NCI-H69 (cell line): ENCODE data around the gene MMS19.
"Not testable (repeated sequence)": the region's sequence is repeated elsewhere in the genome, so short reads cannot be mapped to it uniquely, and the experiment has no call there.

Source experiments
- DNase-seq: peaks from one replicate; lab custom pipeline; 2025; lab: John Stamatoyannopoulos, UW

MMS19 gene

DNA sequence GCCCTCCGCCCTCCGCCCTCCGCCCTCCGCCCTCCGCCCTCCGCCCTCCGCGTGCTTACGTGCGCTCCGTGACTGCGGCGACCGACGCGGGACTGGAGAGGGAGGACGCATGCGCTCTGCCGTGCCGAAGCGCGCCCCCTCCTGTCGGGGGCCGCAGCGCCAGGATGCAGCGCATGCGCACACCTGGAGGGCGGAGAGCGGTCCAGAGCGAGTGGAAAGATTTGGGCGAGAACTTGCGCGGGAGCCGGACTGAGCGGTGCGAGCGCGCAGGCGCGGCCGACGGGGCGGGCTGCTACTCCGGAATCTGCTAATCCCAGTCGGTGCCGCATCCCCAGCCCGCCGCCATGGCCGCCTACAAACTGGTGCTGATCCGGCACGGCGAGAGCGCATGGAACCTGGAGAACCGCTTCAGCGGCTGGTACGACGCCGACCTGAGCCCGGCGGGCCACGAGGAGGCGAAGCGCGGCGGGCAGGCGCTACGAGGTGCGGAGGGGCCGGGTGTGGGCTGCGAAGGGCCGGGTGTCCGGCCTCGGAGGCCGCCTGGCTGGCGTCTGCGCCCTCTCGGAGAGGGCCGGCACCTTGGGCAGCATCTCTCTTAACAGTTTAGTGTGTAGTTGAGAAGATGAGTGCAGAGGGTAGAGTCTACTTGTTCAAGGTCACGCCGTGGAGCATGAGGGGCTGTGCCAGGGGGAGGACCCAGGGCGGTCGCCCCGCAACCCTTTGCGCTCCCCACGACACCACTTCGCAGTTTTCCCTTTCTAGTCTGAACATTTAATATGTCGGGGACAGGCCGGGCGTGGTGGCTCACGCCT is 72.1 kb downstream of the MMS19 start, which contains the start of gene PGAM1:
TSS of gene PGAM1 (plus strand) at position 228 of the 812 bp plus-strand sequence. CDS start at position 345, 117 bp downstream.
- DNase-seq, result peak; percentile 91

DNA sequence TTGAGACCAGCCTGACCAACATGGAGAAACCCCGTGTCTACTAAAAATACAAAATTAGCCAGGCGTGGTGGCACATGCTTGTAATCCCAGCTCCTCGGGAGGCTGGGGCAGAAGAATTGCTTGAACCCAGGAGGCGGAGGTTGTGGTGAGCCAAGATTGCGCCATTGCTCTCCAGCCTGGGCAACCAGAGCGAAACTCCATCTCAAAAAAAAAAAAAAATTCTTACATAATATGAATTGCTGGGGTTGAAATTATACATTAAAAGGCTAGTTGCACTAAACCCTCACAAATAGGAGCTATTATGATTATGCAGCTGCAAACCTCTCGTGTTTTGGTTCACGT is 74.5 kb downstream of the MMS19 start:
- not testable (repeated sequence) for DNase-seq

DNA sequence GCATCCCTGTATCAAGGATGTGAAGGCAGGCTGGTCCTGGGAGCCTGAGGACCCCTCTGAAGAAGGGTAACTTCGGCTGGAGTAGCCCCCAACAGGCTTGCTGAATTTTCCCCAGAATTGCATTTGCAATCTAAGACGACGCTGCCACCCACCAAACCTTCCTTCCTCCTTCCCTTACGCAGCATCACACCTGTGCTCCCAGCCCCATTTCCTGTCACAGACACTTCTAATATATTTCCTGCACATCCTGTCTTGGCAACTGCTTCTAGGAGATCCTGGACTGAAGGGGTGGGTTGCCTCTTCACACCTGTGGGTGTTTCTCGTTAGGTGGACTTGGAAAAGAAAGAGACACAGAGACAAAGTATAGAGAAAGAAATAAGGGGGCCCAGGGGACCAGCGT is 81.7 kb downstream of the MMS19 start:
- no peak for DNase-seq

DNA sequence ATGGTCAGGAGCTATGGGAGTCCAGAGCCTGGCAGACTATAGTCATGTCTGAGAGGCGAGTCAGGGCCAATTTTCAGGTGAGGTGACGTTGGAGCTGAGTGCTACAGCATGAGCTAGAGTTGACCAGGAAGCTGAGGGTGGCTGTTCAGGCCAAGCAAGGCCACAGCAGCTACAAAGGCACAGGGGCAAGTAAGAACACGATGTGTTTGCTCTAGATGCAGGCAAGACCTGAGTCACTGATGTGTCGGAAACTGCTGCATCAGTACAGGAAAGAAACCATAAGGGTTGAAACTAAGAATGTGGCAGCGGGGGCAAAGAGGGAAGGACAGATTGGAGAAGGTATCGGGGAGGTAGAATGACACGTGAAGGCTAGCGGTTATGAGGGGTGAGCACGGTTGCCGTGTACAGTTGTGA is 85.3 kb downstream of the MMS19 start:
- no peak for DNase-seq

DNA sequence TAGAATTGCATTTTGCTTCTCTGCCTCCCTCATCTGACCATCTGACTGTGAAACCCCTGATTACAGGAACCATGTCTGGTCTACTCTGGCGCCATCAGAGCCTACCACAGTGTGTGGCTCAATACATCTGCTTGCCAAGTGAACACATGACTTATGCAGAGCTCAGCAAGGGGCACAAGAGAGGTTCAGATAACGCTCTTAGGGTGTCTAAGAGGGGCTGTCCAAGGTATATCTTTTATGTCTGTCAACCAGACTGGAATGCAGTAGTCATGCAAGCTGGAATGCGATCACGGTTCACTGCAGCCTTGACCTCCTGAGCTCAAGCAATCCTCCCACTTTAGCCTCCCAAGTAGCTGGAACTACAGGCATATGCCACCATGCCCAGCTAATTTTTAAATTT is 86.8 kb downstream of the MMS19 start:
- no peak for DNase-seq

DNA sequence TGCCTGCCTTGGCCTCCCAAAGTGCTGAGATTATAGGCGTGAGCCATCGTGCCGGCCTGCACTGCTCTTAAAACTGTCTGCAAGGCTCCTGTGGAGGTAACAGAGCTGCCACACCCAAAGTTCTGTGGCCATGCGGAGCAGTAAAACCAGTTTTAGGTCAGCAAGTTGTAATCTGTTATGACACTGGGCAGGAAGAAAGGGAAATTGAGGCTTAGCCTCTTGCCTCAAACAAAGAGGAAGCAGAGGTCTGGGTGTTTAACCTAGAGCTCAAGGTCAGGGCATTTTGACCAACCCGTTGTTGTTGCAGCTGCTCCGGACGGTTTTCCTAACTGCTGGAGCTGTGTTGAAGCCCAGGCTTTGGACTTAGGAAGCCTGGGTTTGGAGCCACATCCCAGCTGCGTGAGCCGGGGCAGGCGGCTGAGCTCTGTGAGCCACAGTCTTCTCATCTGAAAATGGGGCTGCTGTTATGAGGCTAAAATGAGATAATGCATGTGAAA is 89.7 kb downstream of the MMS19 start:
- DNase-seq, result no peak
